Naive thymus-derived CD4-positive, alpha-beta T cell (primary cell): ENCODE measurements around the gene SYNPR. TPM values are rescaled to one million over a fixed set of nuclear protein-coding genes. Genes with fewer than 3 reads are reported as not detected.

Experiments
- ATAC-seq: fragments of 150-1000 bp; cut with Tn5 transposase; 2 replicates; pipeline ENCODE4 v1.10.0; 2021; ENCODE audit warnings: mild to moderate bottlenecking, moderate library complexity
- CTCF ChIA-PET: fragments of 350-600 bp; sonication (Branson Sonifier 250); formaldehyde crosslinking; loops from one replicate; lab custom pipeline; 2021; ENCODE audit warnings: antibody characterized with exemption; lab: Charles Lee
- POLR2A ChIA-PET: fragments of 350-600 bp; sonication (Branson Sonifier 250); formaldehyde crosslinking; loops from one replicate; lab custom pipeline; 2021; ENCODE audit warnings: antibody characterized with exemption, inconsistent platforms; lab: Charles Lee
- DNase-seq, 9 donors: peaks; one replicate each; pipeline versions ENCODE4 v3.0.0 to v3.0.0-alpha.2; 2020 to 2022; ENCODE audit warnings: mixed read lengths in 1 of 9
- H3K27ac ChIP-seq: one replicate; pipeline ENCODE4 v1.7.0; 2013; ENCODE audit warnings: mild to moderate bottlenecking, low read depth, low read length, moderate library complexity
- H3K27me3 ChIP-seq, 2 donors: one replicate each; pipeline ENCODE4 v1.7.0; 2013; ENCODE audit warnings: low read length in 2 of 2, mild to moderate bottlenecking in 2 of 2, moderate library complexity in 2 of 2; ENCODE audit not compliant: control insufficient read depth in 2 of 2, insufficient read depth in 2 of 2
- H3K36me3 ChIP-seq, 3 experiments: 1 replicate in 2 of 3; 2 replicates in 1 of 3; pipeline ENCODE4 v1.7.0; 2013; ENCODE audit warnings: low read length in 3 of 3, mild to moderate bottlenecking in 3 of 3, moderate library complexity in 1 of 3; ENCODE audit not compliant: insufficient read depth in 3 of 3, control insufficient read depth in 2 of 3
- H3K4me1 ChIP-seq, 2 donors: one replicate each; pipeline ENCODE4 v1.7.0; 2013; ENCODE audit warnings: low read length in 2 of 2, mild to moderate bottlenecking in 2 of 2, moderate library complexity in 1 of 2; ENCODE audit not compliant: control insufficient read depth in 2 of 2, insufficient read depth in 2 of 2
- H3K4me3 ChIP-seq: 2 replicates; pipeline ENCODE4 v1.7.0; 2013; ENCODE audit warnings: mild to moderate bottlenecking, low read length
- H3K9me3 ChIP-seq, 3 experiments: 1 replicate in 2 of 3; 2 replicates in 1 of 3; pipeline ENCODE4 v1.7.0; 2013; ENCODE audit warnings: low read length in 3 of 3; ENCODE audit not compliant: control insufficient read depth in 2 of 3
- H3K27ac Mint-ChIP-seq, 9 donors: one replicate each; pipeline ENCODE4 v1.8.0; 2020 to 2022; ENCODE audit warnings: mixed read lengths in 9 of 9, mild to moderate bottlenecking in 8 of 9, moderate library complexity in 5 of 9, inconsistent platforms in 2 of 9
- H3K27me3 Mint-ChIP-seq, 5 donors: one replicate each; pipeline ENCODE4 v1.8.0; 2021 to 2022; ENCODE audit warnings: mixed read lengths in 5 of 5, mild to moderate bottlenecking in 1 of 5
- H3K36me3 Mint-ChIP-seq, 5 donors: one replicate each; pipeline ENCODE4 v1.8.0; 2020 to 2022; ENCODE audit warnings: mixed read lengths in 5 of 5, mild to moderate bottlenecking in 3 of 5, inconsistent platforms in 1 of 5
- H3K4me1 Mint-ChIP-seq, 7 donors: one replicate each; pipeline ENCODE4 v1.8.0; 2020 to 2022; ENCODE audit warnings: mixed read lengths in 7 of 7, mild to moderate bottlenecking in 3 of 7, inconsistent platforms in 1 of 7
- H3K4me3 Mint-ChIP-seq, 10 donors: one replicate each; pipeline ENCODE4 v1.8.0; 2020 to 2022; ENCODE audit warnings: mild to moderate bottlenecking in 10 of 10, mixed read lengths in 10 of 10, moderate library complexity in 6 of 10, inconsistent platforms in 2 of 10
- H3K9me3 Mint-ChIP-seq, 11 donors: one replicate each; pipeline ENCODE4 v1.8.0; 2020 to 2022; ENCODE audit warnings: mixed read lengths in 11 of 11, mild to moderate bottlenecking in 4 of 11, inconsistent platforms in 1 of 11, moderate library complexity in 1 of 11
- intact Hi-C, 2 donors: fragments of 100-400 bp; cut with micrococcal nuclease; formaldehyde crosslinking; loops; one replicate each; pipeline ENCODE4 v1.15.1; 2023
- polyA plus RNA-seq, 2 donors: library from polyadenylated mRNA; unstranded; fragments of 300-500 nt; fragmentation: Illumina TruSeq; gene quantifications; one replicate each; pipeline ENCODE4 v1.2.3, GENCODE V29; 2021
- total RNA-seq, 6 experiments: library from RNA in 5 of 6; stranded (reverse) in 5 of 6; gene quantifications; 1 replicate in 5 of 6; 2 replicates in 1 of 6; pipeline ENCODE4 v1.2.3 and lab custom pipeline; 2021 to 2026

SYNPR gene
- total and polyA plus RNA-seq, 7 experiments from 2014 or later = not detected

- Mint-ChIP-seq H3K27ac (no peak overlapping the region), H3K36me3 (no peaks in the 10 kb centered on the region), H3K27me3 (peaks cover 0 to 7% (median 0%) of the 10 kb centered on the region in 5 donors), H3K9me3 (peaks cover 0 to 13% (median 0%) of the 10 kb centered on the region in 11 donors), H3K4me1 (no peaks in the 10 kb centered on the region), H3K4me3 (no peak overlapping the region)
- Histone ChIP-seq H3K27ac (no peak overlapping the region), H3K9me3 (no peaks in the 10 kb centered on the region), H3K4me3 (no peak overlapping the region), H3K27me3 (no peaks in the 10 kb centered on the region), H3K4me1 (no peaks in the 10 kb centered on the region), H3K36me3 (no peaks in the 10 kb centered on the region)
- ATAC-seq = no peak
- POLR2A ChIA-PET = no interaction called here
- CTCF ChIA-PET = no interaction called here
- no peak for DNase-seq
- intact Hi-C loops = no loop called here
Measured at GRCh38 chr3:63528325-63529000, 250.4 kb downstream of the SYNPR start.

- intact Hi-C loops = no loop called here
- no peak for DNase-seq
- no peaks in the 10 kb centered on the region for H3K4me1 Mint-ChIP-seq
- H3K36me3 Mint-ChIP-seq = no peaks in the 10 kb centered on the region
- H3K36me3 ChIP-seq = no peaks in the 10 kb centered on the region
- no peaks in the 10 kb centered on the region for H3K4me1 ChIP-seq
- no peak overlapping the region for H3K4me3 Mint-ChIP-seq
- peaks cover 0 to 11% (median 4%) of the 10 kb centered on the region in 11 donors for H3K9me3 Mint-ChIP-seq
- no peaks in the 10 kb centered on the region for H3K9me3 ChIP-seq
- peaks cover 0 to 7% (median 0%) of the 10 kb centered on the region in 5 donors for H3K27me3 Mint-ChIP-seq
- H3K27me3 ChIP-seq = no peaks in the 10 kb centered on the region
- no peak overlapping the region for H3K4me3 ChIP-seq
- H3K27ac Mint-ChIP-seq = no peak overlapping the region
- CTCF ChIA-PET = no interaction called here
- POLR2A ChIA-PET = no interaction called here
- ATAC-seq = no peak
- H3K27ac ChIP-seq = no peak overlapping the region
Measured at GRCh38 chr3:63532521-63532920, 254.4 kb downstream of the SYNPR start.

GRCh38 chr3:63538919-63539318 is 260.8 kb downstream of the SYNPR start:
- DNase-seq (no peak), ATAC-seq (no peak)
- H3K36me3 ChIP-seq = no peaks in the 10 kb centered on the region
- Mint-ChIP-seq H3K27ac (no peak overlapping the region), H3K36me3 (no peaks in the 10 kb centered on the region), H3K27me3 (no peaks in the 10 kb centered on the region), H3K4me1 (no peaks in the 10 kb centered on the region), H3K9me3 (peaks cover 0 to 5% (median 0%) of the 10 kb centered on the region in 11 donors), H3K4me3 (no peak overlapping the region)
- ChIA-PET POLR2A (no interaction called here), CTCF (no interaction called here)
- no peaks in the 10 kb centered on the region for H3K4me1 ChIP-seq
- H3K4me3 ChIP-seq = no peak overlapping the region
- no peak overlapping the region for H3K27ac ChIP-seq
- no peaks in the 10 kb centered on the region for H3K27me3 ChIP-seq
- no peaks in the 10 kb centered on the region for H3K9me3 ChIP-seq
- intact Hi-C loops = no loop called here

DNA sequence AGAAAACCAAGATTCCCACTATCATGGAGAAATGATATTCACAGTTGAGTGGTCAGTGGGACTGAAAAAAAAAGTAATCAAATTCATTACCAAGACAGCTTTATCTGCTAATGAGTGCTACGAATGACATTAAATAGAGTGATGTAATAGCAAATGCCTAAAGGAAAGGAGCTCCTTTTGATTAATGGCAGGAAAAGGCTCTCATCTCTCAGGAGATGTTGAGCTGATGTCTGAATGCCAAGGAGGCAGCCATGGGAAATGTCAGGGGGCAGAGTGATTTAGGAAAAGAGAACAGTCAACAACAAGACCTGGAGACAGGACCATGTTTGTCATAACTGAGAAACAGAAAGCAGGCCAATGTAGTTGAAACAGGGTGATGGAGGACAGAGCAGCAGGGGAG is 277.7 kb downstream of the SYNPR start:
- ChIA-PET CTCF (no interaction called here), POLR2A (no interaction called here)
- H3K36me3 ChIP-seq = no peaks in the 10 kb centered on the region
- no peaks in the 10 kb centered on the region for H3K9me3 ChIP-seq
- Mint-ChIP-seq H3K27ac (no peak overlapping the region), H3K4me1 (peaks cover 0 to 1% (median 0%) of the 10 kb centered on the region in 7 donors), H3K27me3 (peaks cover 0 to 11% (median 0%) of the 10 kb centered on the region in 5 donors), H3K36me3 (no peaks in the 10 kb centered on the region), H3K9me3 (peaks cover 0 to 2% (median 0%) of the 10 kb centered on the region in 11 donors), H3K4me3 (no peak overlapping the region)
- no peak for ATAC-seq
- H3K4me3 ChIP-seq = no peak overlapping the region
- no peaks in the 10 kb centered on the region for H3K4me1 ChIP-seq
- intact Hi-C loops = no loop called here
- H3K27me3 ChIP-seq = no peaks in the 10 kb centered on the region
- no peak for DNase-seq
- no peak overlapping the region for H3K27ac ChIP-seq

DNA sequence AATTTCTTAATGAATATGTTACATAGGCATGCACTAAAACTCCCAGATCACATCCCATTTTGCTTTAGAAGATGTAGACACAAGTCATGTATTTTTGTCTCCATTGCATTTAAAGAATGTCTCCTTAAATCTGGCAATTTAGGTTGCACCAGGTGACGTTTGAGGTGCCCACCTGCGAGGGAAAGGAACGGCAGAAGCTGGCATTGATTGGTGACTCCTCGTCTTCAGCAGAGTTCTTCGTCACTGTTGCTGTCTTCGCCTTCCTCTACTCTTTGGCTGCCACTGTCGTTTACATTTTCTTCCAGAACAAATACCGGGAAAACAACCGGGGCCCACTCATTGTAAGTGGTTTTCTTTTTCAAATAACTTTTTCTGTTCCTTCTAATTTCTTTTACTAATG is 278.3 kb downstream of the SYNPR start:
- POLR2A ChIA-PET = no interaction called here
- no peaks in the 10 kb centered on the region for H3K36me3 ChIP-seq
- H3K27me3 ChIP-seq = no peaks in the 10 kb centered on the region
- no peaks in the 10 kb centered on the region for H3K4me1 ChIP-seq
- H3K4me1 Mint-ChIP-seq = peaks cover 0 to 1% (median 0%) of the 10 kb centered on the region in 7 donors
- intact Hi-C loops = no loop called here
- H3K4me3 Mint-ChIP-seq = no peak overlapping the region
- H3K9me3 Mint-ChIP-seq = peaks cover 0 to 2% (median 0%) of the 10 kb centered on the region in 11 donors
- no peaks in the 10 kb centered on the region for H3K9me3 ChIP-seq
- H3K4me3 ChIP-seq = no peak overlapping the region
- no peak overlapping the region for H3K27ac Mint-ChIP-seq
- DNase-seq = no peak
- no peaks in the 10 kb centered on the region for H3K36me3 Mint-ChIP-seq
- CTCF ChIA-PET = no interaction called here
- peaks cover 0 to 11% (median 0%) of the 10 kb centered on the region in 5 donors for H3K27me3 Mint-ChIP-seq
- ATAC-seq = no peak
- H3K27ac ChIP-seq = no peak overlapping the region

DNA sequence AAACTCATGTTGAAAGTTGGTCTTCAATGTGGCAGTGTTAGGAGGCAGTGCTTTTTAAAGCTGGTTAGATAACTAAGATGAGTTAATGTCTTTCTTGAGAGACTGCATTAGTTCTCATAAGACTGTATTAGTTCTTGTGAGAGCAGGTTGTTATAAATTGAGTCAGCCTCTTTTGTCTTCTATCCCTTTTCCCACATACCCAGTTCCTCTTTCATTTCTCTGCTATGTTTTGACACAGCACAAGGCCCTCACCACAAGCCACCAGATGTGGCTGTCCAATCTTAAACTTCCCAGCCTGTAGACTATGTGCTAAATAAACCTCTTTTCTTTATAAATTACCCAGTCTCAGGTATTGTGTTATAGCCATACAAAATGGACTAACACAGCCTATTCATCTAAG is 279.8 kb downstream of the SYNPR start:
- Histone ChIP-seq H3K36me3 (no peaks in the 10 kb centered on the region), H3K27me3 (no peaks in the 10 kb centered on the region), H3K4me1 (no peaks in the 10 kb centered on the region), H3K9me3 (no peaks in the 10 kb centered on the region), H3K27ac (no peak overlapping the region), H3K4me3 (no peak overlapping the region)
- H3K27ac Mint-ChIP-seq = no peak overlapping the region
- H3K4me1 Mint-ChIP-seq = peaks cover 0 to 1% (median 0%) of the 10 kb centered on the region in 7 donors
- DNase-seq (no peak), ATAC-seq (no peak)
- H3K27me3 Mint-ChIP-seq = peaks cover 0 to 11% (median 0%) of the 10 kb centered on the region in 5 donors
- H3K36me3 Mint-ChIP-seq = no peaks in the 10 kb centered on the region
- CTCF ChIA-PET = interaction anchor here (0.7 kb wide), 1 partner anchor 13 kb away, joined by 4 read pairs; no protein-coding TSS in a partner anchor
- peaks cover 0 to 2% (median 0%) of the 10 kb centered on the region in 11 donors for H3K9me3 Mint-ChIP-seq
- no peak overlapping the region for H3K4me3 Mint-ChIP-seq
- intact Hi-C loops = no loop called here
- POLR2A ChIA-PET = no interaction called here

GRCh38 chr3:63559884-63560283 is 281.8 kb downstream of the SYNPR start:
- intact Hi-C loops = no loop called here
- ATAC-seq = no peak
- Histone ChIP-seq H3K27ac (no peak overlapping the region), H3K9me3 (no peaks in the 10 kb centered on the region), H3K4me3 (no peak overlapping the region), H3K4me1 (no peaks in the 10 kb centered on the region), H3K27me3 (no peaks in the 10 kb centered on the region), H3K36me3 (no peaks in the 10 kb centered on the region)
- Mint-ChIP-seq H3K27me3 (peaks cover 0 to 5% (median 0%) of the 10 kb centered on the region in 5 donors), H3K27ac (no peak overlapping the region), H3K9me3 (no peaks in the 10 kb centered on the region), H3K4me1 (peaks cover 0 to 1% (median 0%) of the 10 kb centered on the region in 7 donors), H3K4me3 (no peak overlapping the region), H3K36me3 (no peaks in the 10 kb centered on the region)
- ChIA-PET POLR2A (no interaction called here), CTCF (no interaction called here)
- DNase-seq = no peak
